Neural cell (in vitro differentiated cells): Measurements from ENCODE around the gene TPRG1L. TPM values are rescaled to one million over a fixed set of nuclear protein-coding genes. Genes with fewer than 3 reads are reported as not detected.

ENCODE experiments used
- H2AFZ ChIP-seq: fragments of 200-600, 300-800 bp; sonication (generic), shearing (Covaris generic); 2 replicates; pipeline ENCODE4 v1.6.0; 2014; ENCODE audit warnings: low read depth, mild to moderate bottlenecking, antibody characterized with exemption, low read length, moderate library complexity
- H3F3A ChIP-seq: fragments of 200-600 bp; shearing (Covaris generic); 2 replicates; pipeline ENCODE4 v1.6.1; 2016; ENCODE audit warnings: mild to moderate bottlenecking, moderate library complexity, mixed read lengths, antibody characterized with exemption, low read length; ENCODE audit not compliant: insufficient read depth, poor library complexity, severe bottlenecking
- H3K27ac ChIP-seq: fragments of 200-600, 300-800 bp; sonication (generic), shearing (Covaris generic); 2 replicates; pipeline ENCODE4 v1.5.1; 2014; ENCODE audit warnings: mild to moderate bottlenecking, low read length, moderate library complexity
- H3K27me3 ChIP-seq: fragments of 300-800, 200-600 bp; sonication (generic), shearing (Covaris generic); 2 replicates; pipeline ENCODE4 v1.6.0; 2014; ENCODE audit warnings: mild to moderate bottlenecking, low read depth, low read length, moderate library complexity; ENCODE audit not compliant: insufficient read depth
- H3K36me3 ChIP-seq: fragments of 300-800, 200-600 bp; sonication (generic), shearing (Covaris generic); 2 replicates; pipeline ENCODE4 v1.5.1; 2014; ENCODE audit warnings: mild to moderate bottlenecking, antibody characterized with exemption, low read length, moderate library complexity; ENCODE audit not compliant: insufficient read depth
- H3K4me2 ChIP-seq: fragments of 300-800, 200-600 bp; sonication (generic), shearing (Covaris generic); 2 replicates; pipeline ENCODE4 v1.6.0; 2014; ENCODE audit warnings: mild to moderate bottlenecking, low read length
- H3K4me3 ChIP-seq: fragments of 300-800, 200-600 bp; sonication (generic), shearing (Covaris generic); 2 replicates; pipeline ENCODE4 v1.5.1; 2014; ENCODE audit warnings: mild to moderate bottlenecking, low read length, moderate library complexity
- H3K79me2 ChIP-seq: fragments of 200-600 bp; shearing (Covaris generic); replicated peaks from 2 replicates; pipeline ENCODE4 v1.6.0; 2014; ENCODE audit warnings: mild to moderate bottlenecking, low read length, moderate library complexity; ENCODE audit not compliant: insufficient read depth
- H3K9ac ChIP-seq: fragments of 300-800, 200-600 bp; sonication (generic), shearing (Covaris generic); 2 replicates; pipeline ENCODE4 v1.6.1; 2016; ENCODE audit warnings: mild to moderate bottlenecking, low read length, mixed read lengths
- H3K9me2 ChIP-seq: fragments of 200-600 bp; shearing (Covaris generic); 2 replicates; pipeline ENCODE4 v1.6.1; 2016; ENCODE audit warnings: mild to moderate bottlenecking, low read length, mixed read lengths; ENCODE audit not compliant: insufficient read depth
- H3K9me3 ChIP-seq: fragments of 200-600, 300-800 bp; sonication (generic), shearing (Covaris generic); 2 replicates; pipeline ENCODE4 v1.6.1; 2016; ENCODE audit warnings: mild to moderate bottlenecking, mixed run types, low read length, moderate library complexity, mixed read lengths
- H4K20me1 ChIP-seq: fragments of 200-600 bp; shearing (Covaris generic); 2 replicates; pipeline ENCODE4 v1.6.1; 2016; ENCODE audit warnings: mild to moderate bottlenecking, mixed run types; ENCODE audit not compliant: insufficient read depth
- EP300 ChIP-seq: fragments of 450-650 bp; conservative IDR thresholded peaks from 2 replicates; pipeline ENCODE4 v1.6.1; 2014; ENCODE audit warnings: antibody characterized with exemption, mild to moderate bottlenecking, moderate library complexity; ENCODE audit not compliant: poor library complexity, severe bottlenecking
- EZH2 ChIP-seq: fragments of 200-600, 300-800 bp; shearing (Covaris generic), sonication (generic); IDR thresholded peaks from 2 replicates; pipeline ENCODE4 v1.6.1; 2014; ENCODE audit warnings: antibody characterized with exemption, low read length, borderline replicate concordance, mild to moderate bottlenecking; ENCODE audit not compliant: insufficient read depth, poor library complexity, severe bottlenecking
- MXI1 ChIP-seq: fragments of 450-650 bp; conservative IDR thresholded peaks from 2 replicates; pipeline ENCODE4 v1.6.1; 2014; ENCODE audit warnings: antibody characterized with exemption, mild to moderate bottlenecking; ENCODE audit not compliant: poor library complexity, severe bottlenecking
- POLR2AphosphoS5 ChIP-seq: IDR thresholded peaks from 2 replicates; pipeline ENCODE4 v1.6.1; 2012
- RAD21 ChIP-seq: fragments of 450-650 bp; conservative IDR thresholded peaks from 2 replicates; pipeline ENCODE4 v1.6.1; 2014; ENCODE audit warnings: antibody characterized with exemption, mild to moderate bottlenecking, moderate library complexity
- SMC3 ChIP-seq: fragments of 450-650 bp; conservative IDR thresholded peaks from 2 replicates; pipeline ENCODE4 v1.6.1; 2014; ENCODE audit warnings: antibody characterized with exemption, mild to moderate bottlenecking, moderate library complexity; ENCODE audit not compliant: poor library complexity
- TAF1 ChIP-seq: IDR thresholded peaks from 2 replicates; pipeline ENCODE4 v1.6.1; 2012; ENCODE audit warnings: low read depth
- polyA plus RNA-seq: library from polyadenylated mRNA; depleted of rRNA; stranded (reverse); fragments of >200 nt; gene quantifications from 2 replicates; pipeline ENCODE4 v1.2.3, GENCODE V29; 2014
- TF ChIP-seq, protein P1 (sequence below): fragments of 450-650 bp; IDR thresholded peaks from 2 replicates; pipeline ENCODE4 v1.5.1; 2014; ENCODE audit warnings: antibody characterized with exemption, mild to moderate bottlenecking, moderate library complexity; ENCODE audit not compliant: poor library complexity, severe bottlenecking
- TF ChIP-seq, protein P2 (sequence below): IDR thresholded peaks from 2 replicates; pipeline ENCODE4 v1.6.1; 2012; ENCODE audit warnings: borderline replicate concordance

Gene TPRG1L
- polyA plus RNA-seq, 1 donor from 2014 or later: 22.4 TPM

DNA sequence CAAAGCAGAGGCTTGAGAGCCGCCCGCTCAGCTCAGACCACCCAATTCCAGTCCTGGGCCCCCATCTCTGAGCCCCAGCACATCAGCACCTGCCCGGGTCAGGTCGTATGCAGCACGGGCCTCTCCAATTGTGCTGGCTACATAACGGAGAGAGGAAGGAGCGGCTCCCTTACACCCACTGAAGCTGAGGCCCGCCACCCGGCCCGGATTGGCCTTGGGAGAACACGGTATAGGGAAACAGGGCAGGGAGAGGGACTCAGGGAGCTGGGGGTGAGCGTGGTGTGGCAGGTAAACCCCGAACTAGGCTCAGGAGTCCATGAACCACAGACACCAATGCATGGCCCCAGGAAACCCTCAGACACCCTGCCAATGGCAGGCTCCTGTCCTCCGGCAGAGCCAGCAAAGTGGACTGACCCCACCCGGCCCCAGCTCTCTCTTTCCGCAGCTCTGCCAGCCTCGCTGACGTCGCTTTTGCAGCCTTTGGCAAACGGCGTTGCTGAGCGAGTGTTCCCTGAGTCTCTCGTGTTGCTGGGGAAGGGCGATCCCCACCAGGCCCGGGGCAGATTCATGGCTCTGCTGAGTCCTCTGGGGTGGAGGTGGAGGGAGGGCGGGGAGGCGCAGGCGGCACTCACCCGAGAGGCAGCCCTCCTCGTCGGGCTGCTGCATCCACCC, 30.0 kb upstream of the TPRG1L start:
- Histone ChIP-seq H3K4me3 (no peak overlapping the region), H3K27ac (no peak overlapping the region), H3K36me3 (no peaks in the 10 kb centered on the region), H2AFZ (no peak overlapping the region), H3K79me2 (no peaks in the 10 kb centered on the region), H3F3A (no peaks in the 10 kb centered on the region), H4K20me1 (no peaks in the 10 kb centered on the region), H3K4me2 (no peak overlapping the region), H3K9ac (no peak overlapping the region), H3K27me3 (no peaks in the 10 kb centered on the region), H3K9me3 (no peaks in the 10 kb centered on the region), H3K9me2 (no peaks in the 10 kb centered on the region)
- TF ChIP-seq, protein P1, sequence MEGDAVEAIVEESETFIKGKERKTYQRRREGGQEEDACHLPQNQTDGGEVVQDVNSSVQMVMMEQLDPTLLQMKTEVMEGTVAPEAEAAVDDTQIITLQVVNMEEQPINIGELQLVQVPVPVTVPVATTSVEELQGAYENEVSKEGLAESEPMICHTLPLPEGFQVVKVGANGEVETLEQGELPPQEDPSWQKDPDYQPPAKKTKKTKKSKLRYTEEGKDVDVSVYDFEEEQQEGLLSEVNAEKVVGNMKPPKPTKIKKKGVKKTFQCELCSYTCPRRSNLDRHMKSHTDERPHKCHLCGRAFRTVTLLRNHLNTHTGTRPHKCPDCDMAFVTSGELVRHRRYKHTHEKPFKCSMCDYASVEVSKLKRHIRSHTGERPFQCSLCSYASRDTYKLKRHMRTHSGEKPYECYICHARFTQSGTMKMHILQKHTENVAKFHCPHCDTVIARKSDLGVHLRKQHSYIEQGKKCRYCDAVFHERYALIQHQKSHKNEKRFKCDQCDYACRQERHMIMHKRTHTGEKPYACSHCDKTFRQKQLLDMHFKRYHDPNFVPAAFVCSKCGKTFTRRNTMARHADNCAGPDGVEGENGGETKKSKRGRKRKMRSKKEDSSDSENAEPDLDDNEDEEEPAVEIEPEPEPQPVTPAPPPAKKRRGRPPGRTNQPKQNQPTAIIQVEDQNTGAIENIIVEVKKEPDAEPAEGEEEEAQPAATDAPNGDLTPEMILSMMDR: no peak
- TF ChIP-seq, protein P2, sequence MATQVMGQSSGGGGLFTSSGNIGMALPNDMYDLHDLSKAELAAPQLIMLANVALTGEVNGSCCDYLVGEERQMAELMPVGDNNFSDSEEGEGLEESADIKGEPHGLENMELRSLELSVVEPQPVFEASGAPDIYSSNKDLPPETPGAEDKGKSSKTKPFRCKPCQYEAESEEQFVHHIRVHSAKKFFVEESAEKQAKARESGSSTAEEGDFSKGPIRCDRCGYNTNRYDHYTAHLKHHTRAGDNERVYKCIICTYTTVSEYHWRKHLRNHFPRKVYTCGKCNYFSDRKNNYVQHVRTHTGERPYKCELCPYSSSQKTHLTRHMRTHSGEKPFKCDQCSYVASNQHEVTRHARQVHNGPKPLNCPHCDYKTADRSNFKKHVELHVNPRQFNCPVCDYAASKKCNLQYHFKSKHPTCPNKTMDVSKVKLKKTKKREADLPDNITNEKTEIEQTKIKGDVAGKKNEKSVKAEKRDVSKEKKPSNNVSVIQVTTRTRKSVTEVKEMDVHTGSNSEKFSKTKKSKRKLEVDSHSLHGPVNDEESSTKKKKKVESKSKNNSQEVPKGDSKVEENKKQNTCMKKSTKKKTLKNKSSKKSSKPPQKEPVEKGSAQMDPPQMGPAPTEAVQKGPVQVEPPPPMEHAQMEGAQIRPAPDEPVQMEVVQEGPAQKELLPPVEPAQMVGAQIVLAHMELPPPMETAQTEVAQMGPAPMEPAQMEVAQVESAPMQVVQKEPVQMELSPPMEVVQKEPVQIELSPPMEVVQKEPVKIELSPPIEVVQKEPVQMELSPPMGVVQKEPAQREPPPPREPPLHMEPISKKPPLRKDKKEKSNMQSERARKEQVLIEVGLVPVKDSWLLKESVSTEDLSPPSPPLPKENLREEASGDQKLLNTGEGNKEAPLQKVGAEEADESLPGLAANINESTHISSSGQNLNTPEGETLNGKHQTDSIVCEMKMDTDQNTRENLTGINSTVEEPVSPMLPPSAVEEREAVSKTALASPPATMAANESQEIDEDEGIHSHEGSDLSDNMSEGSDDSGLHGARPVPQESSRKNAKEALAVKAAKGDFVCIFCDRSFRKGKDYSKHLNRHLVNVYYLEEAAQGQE: no peak
- TF ChIP-seq MXI1: no peak
- no peak for TF ChIP-seq EZH2
- TF ChIP-seq RAD21: no peak
- no peak for TF ChIP-seq EP300
- TF ChIP-seq TAF1: no peak
- TF ChIP-seq SMC3: no peak
- no peak for TF ChIP-seq POLR2AphosphoS5

DNA sequence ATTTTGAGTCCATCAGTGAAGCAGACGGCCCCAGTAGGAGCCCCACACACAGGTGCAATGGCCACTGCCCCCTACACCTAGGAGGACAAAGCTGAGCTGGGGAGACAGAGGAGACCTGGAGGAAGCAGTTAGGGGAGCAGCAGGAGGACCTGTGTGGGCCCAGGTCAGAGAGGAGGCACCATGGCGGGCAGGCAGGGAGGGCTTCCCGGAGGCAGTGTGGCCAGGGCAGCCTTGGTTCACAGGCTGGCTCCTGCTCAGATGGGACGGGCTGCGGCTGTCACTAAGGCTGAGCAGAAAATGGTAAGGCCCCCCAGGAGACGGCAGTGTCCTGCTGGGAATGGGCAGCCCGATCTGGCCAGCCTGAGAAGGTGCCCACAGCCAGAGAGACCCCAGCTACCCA, 28.9 kb upstream of the TPRG1L start:
- H3K27ac ChIP-seq: no peak overlapping the region
- no peak for TF ChIP-seq POLR2AphosphoS5
- TF ChIP-seq SMC3: no peak
- TF ChIP-seq MXI1: no peak
- no peak for TF ChIP-seq EP300
- no peak for TF ChIP-seq RAD21
- no peak for TF ChIP-seq EZH2
- TF ChIP-seq, protein P1: no peak
- H3K4me3 ChIP-seq: no peak overlapping the region
- no peaks in the 10 kb centered on the region for H3F3A ChIP-seq
- H3K79me2 ChIP-seq: no peaks in the 10 kb centered on the region
- H4K20me1 ChIP-seq: no peaks in the 10 kb centered on the region
- no peak overlapping the region for H2AFZ ChIP-seq
- no peaks in the 10 kb centered on the region for H3K36me3 ChIP-seq
- no peaks in the 10 kb centered on the region for H3K9me2 ChIP-seq
- no peak overlapping the region for H3K9ac ChIP-seq
- no peak overlapping the region for H3K4me2 ChIP-seq
- H3K9me3 ChIP-seq: no peaks in the 10 kb centered on the region
- no peaks in the 10 kb centered on the region for H3K27me3 ChIP-seq
